Upper lobe of left lung (tissue), 6 donors: Measurements from ENCODE around the gene PTK6. TPM values are rescaled to one million over a fixed set of nuclear protein-coding genes. Genes with fewer than 3 reads are reported as not detected.
"Not testable (repeated sequence)": the region's sequence is repeated elsewhere in the genome, so short reads cannot be mapped to it uniquely, and the experiment has no call there.

ENCODE experiments used
- ATAC-seq, 2 donors: fragments of 200-7000 bp; cut with Tn5 transposase; one replicate each; pipeline ENCODE4 v1.9.1; 2022; ENCODE audit warnings: mild to moderate bottlenecking in 2 of 2, moderate library complexity in 2 of 2; ENCODE audit not compliant: low FRiP score in 2 of 2
- DNase-seq, 2 donors: peaks; one replicate each; pipeline ENCODE4 v3.0.0-alpha.2; 2019 to 2020
- H3K27ac ChIP-seq, 4 donors: fragments of 200-600 bp; sonication (generic); one replicate each; pipeline ENCODE4 v1.5.1; 2016 to 2019
- H3K27me3 ChIP-seq, 4 donors: fragments of 200-600 bp; sonication (generic); one replicate each; pipeline ENCODE4 v1.5.1; 2017 to 2019
- H3K36me3 ChIP-seq, 4 donors: fragments of 200-600 bp; sonication (generic); one replicate each; pipeline ENCODE4 v1.5.1; 2016 to 2019
- H3K4me1 ChIP-seq, 4 donors: fragments of 200-600 bp; sonication (generic); one replicate each; pipeline ENCODE4 v1.5.1; 2018 to 2019
- H3K4me3 ChIP-seq, 4 donors: fragments of 200-600 bp; sonication (generic); one replicate each; pipeline ENCODE4 v1.5.1; 2017 to 2019; ENCODE audit warnings: mild to moderate bottlenecking in 2 of 4, moderate library complexity in 1 of 4
- H3K9me3 ChIP-seq, 4 donors: fragments of 200-600 bp; sonication (generic); one replicate each; pipeline ENCODE4 v1.5.1; 2018 to 2019
- CTCF ChIP-seq, 6 experiments: fragments of 450-650 bp in 4 of 6; fragments of 200-600 bp in 2 of 6; sonication (generic) in 2 of 6; IDR thresholded peaks; one replicate each; pipeline ENCODE4 v1.5.1; 2016 to 2019; ENCODE audit warnings: antibody characterized with exemption in 6 of 6
- EP300 ChIP-seq, 4 donors: sonication (generic); formaldehyde crosslinking; IDR thresholded peaks; one replicate each; pipeline ENCODE4 v1.5.1; 2017; ENCODE audit warnings: antibody characterized with exemption in 4 of 4, control low read depth in 2 of 4
- POLR2A ChIP-seq, 4 donors: fragments of 450-650 bp; IDR thresholded peaks; one replicate each; pipeline ENCODE4 v1.5.1; 2016 to 2017; ENCODE audit warnings: antibody characterized with exemption in 4 of 4, mild to moderate bottlenecking in 2 of 4
- POLR2AphosphoS5 ChIP-seq, 2 donors: sonication (generic); formaldehyde crosslinking; IDR thresholded peaks; one replicate each; pipeline ENCODE4 v1.5.1; 2017; ENCODE audit warnings: antibody characterized with exemption in 2 of 2
- WGBS, 2 donors: methylation state at CpG; one replicate each; pipeline ENCODE4 v1.1.5; 2017 to 2018; 5-methylcytosine and 5-hydroxymethylcytosine counted together
- total RNA-seq, 6 donors: library from RNA; depleted of rRNA in 4 of 6; stranded (reverse); fragments of >200 nt in 4 of 6; gene quantifications; one replicate each; pipeline versions ENCODE4 v1.1.0 to v1.2.1, GENCODE V29; 2016 to 2021
- donor health status: DM: no; HTN: no; CAD: no; lungs with moderate emphysema.
- donor health status: DM: no; HTN: yes; CAD: no; lungs with severe emphysema.

The PTK6 gene
- total RNA-seq, 6 donors from 2014 or later: 3.3 to 9.8 (median 6.0) TPM

DNA sequence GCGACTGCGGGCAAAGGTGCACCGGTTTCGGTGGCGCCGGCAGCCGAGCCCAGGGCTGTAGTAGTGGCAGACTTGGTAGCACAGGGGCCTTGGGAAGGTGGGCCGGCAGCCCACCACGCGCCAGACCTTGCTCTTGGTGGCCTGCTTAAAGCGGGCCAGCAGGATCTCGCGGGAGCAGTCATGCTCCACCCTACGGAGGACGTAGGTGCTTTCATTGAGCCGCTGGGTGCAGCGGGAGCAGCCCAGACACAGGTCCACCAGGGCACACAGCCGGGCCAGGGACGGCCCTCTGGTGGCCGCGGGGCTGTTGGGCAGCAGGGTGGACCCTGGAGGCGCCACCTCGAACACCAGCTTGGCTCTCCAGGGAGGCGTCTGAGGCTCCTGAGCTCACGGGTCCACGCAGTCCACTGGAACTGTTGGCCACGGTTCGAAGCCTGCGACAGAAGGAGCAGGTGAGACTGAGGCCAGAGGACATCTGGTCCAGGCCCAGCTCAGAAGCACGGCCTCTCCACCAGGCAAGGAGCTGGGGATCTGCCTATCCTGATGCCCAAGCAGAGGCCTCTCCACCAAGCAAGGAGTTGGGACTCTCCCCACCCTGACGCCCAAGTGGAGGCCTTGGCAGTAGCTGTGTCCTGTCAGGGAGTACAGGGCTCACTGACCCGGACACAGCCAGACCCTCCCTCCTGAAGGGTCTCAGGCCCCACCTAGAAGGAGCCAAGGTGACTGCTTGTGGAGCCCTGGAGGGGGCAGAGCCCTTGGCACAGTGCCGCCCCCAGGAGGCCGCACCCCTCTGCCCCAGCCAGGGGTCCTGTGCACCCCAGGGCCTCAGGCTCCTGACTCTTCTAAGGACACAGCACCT lies 35.8 kb upstream of the PTK6 start:
- Histone ChIP-seq H3K9me3 (no peaks in the 10 kb centered on the region), H3K4me3 (peak overlapping the region; percentile 68 to 90 (median 77)), H3K4me1 (peaks cover 17 to 39% (median 32%) of the 10 kb centered on the region in 4 donors), H3K36me3 (peaks cover 0 to 19% (median 9%) of the 10 kb centered on the region in 4 donors), H3K27me3 (no peaks in the 10 kb centered on the region), H3K27ac (peak overlapping the region; percentile 80 to 94 (median 88))
- ATAC-seq (peak in 1 of 2 donors; percentile 2), DNase-seq (peak in 1 of 2 donors; percentile 82)
- WGBS, 2 donors: 40 to 80% methylated on average over 2 to 21 of the region's 34 CpGs
- TF ChIP-seq CTCF (IDR thresholded peaks at IDR 0.05) (peak in 3 of 6 experiments; percentile 17 to 36 (median 28)), POLR2A (IDR thresholded peaks at IDR 0.05) (no peak), POLR2AphosphoS5 (IDR thresholded peaks at IDR 0.05) (no peak), EP300 (IDR thresholded peaks at IDR 0.05) (no peak)

GRCh38 chr20:63572071-63572787 lies 35.1 kb upstream of the PTK6 start:
- H3K4me1 ChIP-seq: peaks cover 17 to 47% (median 35%) of the 10 kb centered on the region in 4 donors
- WGBS, 2 donors: 95 to 97% methylated on average over 12 to 47 of the region's 48 CpGs
- peaks cover 0 to 22% (median 11%) of the 10 kb centered on the region in 4 donors for H3K36me3 ChIP-seq
- TF ChIP-seq EP300 (IDR thresholded peaks at IDR 0.05): no peak
- no peak for TF ChIP-seq POLR2AphosphoS5 (IDR thresholded peaks at IDR 0.05)
- TF ChIP-seq CTCF (IDR thresholded peaks at IDR 0.05): no peak
- TF ChIP-seq POLR2A (IDR thresholded peaks at IDR 0.05): no peak
- no peaks in the 10 kb centered on the region for H3K27me3 ChIP-seq
- H3K4me3 ChIP-seq: no peak overlapping the region
- no peaks in the 10 kb centered on the region for H3K9me3 ChIP-seq
- DNase-seq: peak in 1 of 2 donors; percentile 86
- ATAC-seq: no peak
- H3K27ac ChIP-seq: peak overlapping the region in 3 of 4 donors; percentile 18 to 91 (median 84)

GRCh38 chr20:63571087-63571478 lies 33.9 kb upstream of the PTK6 start:
- H3K27me3 ChIP-seq: not testable (repeated sequence)
- peak in 1 of 2 donors; percentile 67 for DNase-seq
- WGBS, 2 donors: 79% methylated on average over 6 of the region's 11 CpGs; no CpG with 5 or more reads in 1 of the 2 donors

GRCh38 chr20:63570281-63571086 lies 33.3 kb upstream of the PTK6 start:
- peaks cover 0 to 38% (median 18%) of the 10 kb centered on the region in 4 donors for H3K36me3 ChIP-seq
- DNase-seq: peak in 1 of 2 donors; percentile 79
- no peak for TF ChIP-seq EP300 (IDR thresholded peaks at IDR 0.05)
- no peak for TF ChIP-seq POLR2AphosphoS5 (IDR thresholded peaks at IDR 0.05)
- TF ChIP-seq CTCF (IDR thresholded peaks at IDR 0.05): no peak
- no peak for TF ChIP-seq POLR2A (IDR thresholded peaks at IDR 0.05)
- no peaks in the 10 kb centered on the region for H3K27me3 ChIP-seq
- 85 to 92% methylated on average over 5 to 27 of the region's 28 CpGs for WGBS, 2 donors
- H3K9me3 ChIP-seq: no peaks in the 10 kb centered on the region
- no peak overlapping the region for H3K4me3 ChIP-seq
- peaks cover 17 to 53% (median 35%) of the 10 kb centered on the region in 4 donors for H3K4me1 ChIP-seq
- ATAC-seq: no peak
- no peak overlapping the region for H3K27ac ChIP-seq

More at GRCh38 chr20:63571087-63571478, 33.9 kb upstream of the PTK6 start:
- H3K9me3 ChIP-seq, H3K27ac ChIP-seq, ATAC-seq, H3K4me3 ChIP-seq: not testable (repeated sequence)
- Histone ChIP-seq H3K36me3 (peaks cover 0 to 32% (median 15%) of the 10 kb centered on the region in 4 donors), H3K4me1 (peaks cover 17 to 53% (median 35%) of the 10 kb centered on the region in 4 donors)
